ENCODE results near the gene ATG2B. TPM values are rescaled to one million over a fixed set of nuclear protein-coding genes. Genes with fewer than 3 reads are reported as not detected.

The ATG2B gene
- total RNA-seq, 6 experiments from 2014 or later, result 13.9 to 24.4 (median 16.3) TPM

DNA sequence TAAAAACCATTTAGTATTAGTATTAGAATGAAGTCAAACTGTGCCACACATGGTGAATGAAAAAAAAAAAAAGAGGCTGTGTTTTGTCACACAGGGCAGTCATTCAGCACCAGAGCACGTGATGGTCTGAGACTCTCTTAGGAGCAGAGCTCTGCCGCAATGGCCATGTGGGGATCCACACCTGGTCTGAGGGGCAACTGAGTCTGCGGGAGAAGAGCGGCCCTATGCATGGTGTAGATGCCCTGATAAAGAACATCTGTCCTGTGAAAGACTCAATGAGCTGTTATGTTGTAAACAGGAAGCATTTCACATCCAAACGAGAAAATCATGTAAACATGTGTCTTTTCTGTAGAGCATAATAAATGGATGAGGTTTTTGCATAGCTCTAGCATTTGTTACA lies 119.4 kb downstream of the ATG2B start:
- no peak for ATAC-seq
- Histone ChIP-seq H3K27me3 (no peaks in the 10 kb centered on the region), H3K4me1 (no peaks in the 10 kb centered on the region), H3K36me3 (no peaks in the 10 kb centered on the region), H3K9me3 (no peaks in the 10 kb centered on the region), H3K27ac (no peak overlapping the region), H3K4me3 (no peak overlapping the region)
- WGBS (ENCODE audit: insufficient coverage, low coverage, low lambda C conversion rate, missing lambda C conversion rate), result 44% methylated on average over 2 of the region's 5 CpGs
- intact Hi-C loops (cut with DNase I), result no loop called here
- DNase-seq, result no peak
- no peak for TF ChIP-seq POLR2A (IDR thresholded peaks at IDR 0.05)
- TF ChIP-seq, protein P1, sequence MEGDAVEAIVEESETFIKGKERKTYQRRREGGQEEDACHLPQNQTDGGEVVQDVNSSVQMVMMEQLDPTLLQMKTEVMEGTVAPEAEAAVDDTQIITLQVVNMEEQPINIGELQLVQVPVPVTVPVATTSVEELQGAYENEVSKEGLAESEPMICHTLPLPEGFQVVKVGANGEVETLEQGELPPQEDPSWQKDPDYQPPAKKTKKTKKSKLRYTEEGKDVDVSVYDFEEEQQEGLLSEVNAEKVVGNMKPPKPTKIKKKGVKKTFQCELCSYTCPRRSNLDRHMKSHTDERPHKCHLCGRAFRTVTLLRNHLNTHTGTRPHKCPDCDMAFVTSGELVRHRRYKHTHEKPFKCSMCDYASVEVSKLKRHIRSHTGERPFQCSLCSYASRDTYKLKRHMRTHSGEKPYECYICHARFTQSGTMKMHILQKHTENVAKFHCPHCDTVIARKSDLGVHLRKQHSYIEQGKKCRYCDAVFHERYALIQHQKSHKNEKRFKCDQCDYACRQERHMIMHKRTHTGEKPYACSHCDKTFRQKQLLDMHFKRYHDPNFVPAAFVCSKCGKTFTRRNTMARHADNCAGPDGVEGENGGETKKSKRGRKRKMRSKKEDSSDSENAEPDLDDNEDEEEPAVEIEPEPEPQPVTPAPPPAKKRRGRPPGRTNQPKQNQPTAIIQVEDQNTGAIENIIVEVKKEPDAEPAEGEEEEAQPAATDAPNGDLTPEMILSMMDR (IDR thresholded peaks at IDR 0.05), result no peak

DNA sequence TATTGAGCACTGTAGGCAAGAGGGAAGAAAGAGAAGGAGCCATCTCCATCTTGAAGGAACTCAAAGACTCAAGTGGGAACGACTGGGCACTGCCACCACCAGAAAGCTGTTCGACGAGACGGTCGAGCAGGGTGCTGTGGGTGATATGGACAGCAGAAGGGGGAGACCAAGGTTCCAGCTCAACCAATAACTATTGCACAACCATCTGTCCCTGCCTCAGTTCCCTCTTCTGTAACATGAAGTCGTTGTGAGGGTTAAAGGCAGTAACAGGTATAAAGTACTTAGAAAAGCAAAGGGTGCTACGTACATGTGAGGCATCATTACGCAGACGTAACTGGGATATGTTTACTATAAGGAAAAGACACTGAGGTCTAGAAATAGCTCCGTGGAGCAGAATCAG lies 121.0 kb downstream of the ATG2B start:
- Histone ChIP-seq H3K27me3 (no peaks in the 10 kb centered on the region), H3K27ac (no peak overlapping the region), H3K36me3 (no peaks in the 10 kb centered on the region), H3K4me1 (no peaks in the 10 kb centered on the region), H3K4me3 (no peak overlapping the region), H3K9me3 (no peaks in the 10 kb centered on the region)
- WGBS (ENCODE audit: insufficient coverage, low coverage, low lambda C conversion rate, missing lambda C conversion rate), result 80% methylated on average over 10 of the region's 10 CpGs
- intact Hi-C loops (cut with DNase I), result no loop called here
- no peak for TF ChIP-seq POLR2A (IDR thresholded peaks at IDR 0.05)
- TF ChIP-seq, protein P1 (IDR thresholded peaks at IDR 0.05), result no peak
- DNase-seq (no peak), ATAC-seq (no peak)

DNA sequence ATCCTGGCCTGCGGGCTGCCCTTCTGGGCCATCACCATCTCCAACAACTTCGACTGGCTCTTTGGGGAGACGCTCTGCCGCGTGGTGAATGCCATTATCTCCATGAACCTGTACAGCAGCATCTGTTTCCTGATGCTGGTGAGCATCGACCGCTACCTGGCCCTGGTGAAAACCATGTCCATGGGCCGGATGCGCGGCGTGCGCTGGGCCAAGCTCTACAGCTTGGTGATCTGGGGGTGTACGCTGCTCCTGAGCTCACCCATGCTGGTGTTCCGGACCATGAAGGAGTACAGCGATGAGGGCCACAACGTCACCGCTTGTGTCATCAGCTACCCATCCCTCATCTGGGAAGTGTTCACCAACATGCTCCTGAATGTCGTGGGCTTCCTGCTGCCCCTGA lies 122.5 kb downstream of the ATG2B start:
- Histone ChIP-seq H3K27ac (no peak overlapping the region), H3K27me3 (no peaks in the 10 kb centered on the region), H3K9me3 (no peaks in the 10 kb centered on the region), H3K4me3 (no peak overlapping the region), H3K4me1 (no peaks in the 10 kb centered on the region), H3K36me3 (no peaks in the 10 kb centered on the region)
- no peak for ATAC-seq
- TF ChIP-seq, protein P1 (IDR thresholded peaks at IDR 0.05), result no peak
- TF ChIP-seq POLR2A (IDR thresholded peaks at IDR 0.05), result no peak
- no peak for DNase-seq
- intact Hi-C loops (cut with DNase I), result no loop called here
- WGBS (ENCODE audit: insufficient coverage, low coverage, low lambda C conversion rate, missing lambda C conversion rate), result 74% methylated on average over 7 of the region's 18 CpGs

DNA sequence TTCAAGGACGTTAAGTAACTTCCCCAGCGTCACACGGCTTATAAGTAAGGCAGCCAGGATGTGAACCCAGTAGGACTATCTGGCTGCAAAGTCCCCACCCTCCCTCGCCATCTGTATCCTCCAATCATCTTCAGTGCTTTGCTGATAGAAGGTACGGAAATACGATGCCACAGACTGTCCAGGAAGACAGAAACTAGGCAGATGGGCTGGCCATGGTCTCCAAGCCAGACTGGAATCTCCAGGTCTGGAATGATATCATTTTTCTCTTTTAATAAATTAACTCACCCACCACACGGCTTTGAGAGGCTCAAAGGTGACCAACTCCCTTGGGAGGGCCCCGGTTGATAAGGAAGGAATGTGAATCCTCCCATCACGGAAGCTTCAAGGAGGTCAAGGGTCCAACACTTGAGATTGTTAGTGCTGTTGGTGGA lies 123.4 kb downstream of the ATG2B start:
- H3K27ac ChIP-seq, result no peak overlapping the region
- no peaks in the 10 kb centered on the region for H3K9me3 ChIP-seq
- 46% methylated on average over 9 of the region's 9 CpGs for WGBS (ENCODE audit: insufficient coverage, low coverage, low lambda C conversion rate, missing lambda C conversion rate)
- no peak for ATAC-seq
- H3K36me3 ChIP-seq, result no peaks in the 10 kb centered on the region
- TF ChIP-seq POLR2A (IDR thresholded peaks at IDR 0.05), result no peak
- TF ChIP-seq, protein P1 (IDR thresholded peaks at IDR 0.05), result no peak
- intact Hi-C loops (cut with DNase I), result no loop called here
- no peaks in the 10 kb centered on the region for H3K27me3 ChIP-seq
- no peaks in the 10 kb centered on the region for H3K4me1 ChIP-seq
- no peak for DNase-seq
- H3K4me3 ChIP-seq, result no peak overlapping the region

DNA sequence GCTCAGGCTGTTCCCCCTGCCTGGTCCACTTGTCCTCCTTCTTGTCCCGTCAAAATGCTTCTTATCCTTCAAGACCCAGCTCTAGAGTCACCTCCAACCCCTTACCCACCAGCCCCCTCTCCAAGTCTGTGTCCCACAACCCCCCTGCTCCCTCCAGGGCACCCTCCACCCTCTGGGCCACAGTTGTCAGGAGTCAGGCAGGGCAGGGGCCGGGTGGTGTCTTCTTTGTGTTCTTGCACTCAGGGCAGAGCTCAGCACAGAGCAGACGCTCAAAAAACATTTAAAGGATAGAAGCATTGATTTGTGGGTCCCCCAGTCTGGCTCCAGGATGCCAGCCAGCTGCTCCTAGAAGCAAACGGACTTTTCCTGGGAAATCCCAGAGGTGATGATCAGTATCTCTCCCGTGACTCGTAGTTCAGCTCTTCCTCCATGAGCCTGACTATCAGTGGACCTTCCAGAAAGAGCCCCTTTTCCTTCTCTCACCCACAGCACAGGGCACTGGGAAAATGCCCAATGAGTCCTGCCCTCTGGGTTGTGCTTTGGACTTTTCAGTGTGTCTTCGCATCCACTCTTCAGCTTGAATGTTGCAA lies 124.4 kb downstream of the ATG2B start:
- Histone ChIP-seq H3K27me3 (no peaks in the 10 kb centered on the region), H3K27ac (no peak overlapping the region), H3K9me3 (no peaks in the 10 kb centered on the region), H3K4me3 (no peak overlapping the region), H3K36me3 (no peaks in the 10 kb centered on the region), H3K4me1 (no peaks in the 10 kb centered on the region)
- TF ChIP-seq, protein P1 (IDR thresholded peaks at IDR 0.05), result no peak
- TF ChIP-seq POLR2A (IDR thresholded peaks at IDR 0.05), result no peak
- intact Hi-C loops (cut with DNase I), result no loop called here
- WGBS (ENCODE audit: insufficient coverage, low coverage, low lambda C conversion rate, missing lambda C conversion rate), result 50% methylated on average over 6 of the region's 7 CpGs
- DNase-seq, result no peak
- ATAC-seq, result no peak
